Stimulated activated CD4-positive, alpha-beta T cell treated with anti-CD3 and anti-CD28 coated beads, TNF-alpha, amount 100 ng/mL, for 48 hours (primary cell): ENCODE data around the gene GPANK1.

ENCODE experiments used
- DNase-seq, 3 donors: peaks; one replicate each; pipeline ENCODE4 v3.0.0-alpha.2; 2020; ENCODE audit warnings: low read depth in 3 of 3

The GPANK1 gene

GRCh38 chr6:31639449-31639861 lies 25.3 kb downstream of the GPANK1 start:
- DNase-seq: no peak

GRCh38 chr6:31639043-31639442 lies 25.8 kb downstream of the GPANK1 start:
- no peak for DNase-seq

GRCh38 chr6:31636698-31637596 lies 27.9 kb downstream of the GPANK1 start:
- no peak for DNase-seq

GRCh38 chr6:31634969-31635575 lies 29.7 kb downstream of the GPANK1 start:
- no peak for DNase-seq

- DNase-seq: no peak
These were observed 30.7 kb downstream of the GPANK1 start for GRCh38 chr6:31634131-31634530.

- DNase-seq: no peak
These were observed 31.4 kb downstream of the GPANK1 start for GRCh38 chr6:31633447-31633846.

- DNase-seq: no peak
These were observed 32.4 kb downstream of the GPANK1 start for GRCh38 chr6:31632279-31632946.

GRCh38 chr6:31631681-31632278 lies 33.0 kb downstream of the GPANK1 start:
- no peak for DNase-seq

- no peak for DNase-seq
These were observed 33.6 kb downstream of the GPANK1 start for GRCh38 chr6:31631209-31631608.

GRCh38 chr6:31630177-31630934 lies 34.4 kb downstream of the GPANK1 start:
- DNase-seq: no peak

GRCh38 chr6:31629014-31629413 lies 35.8 kb downstream of the GPANK1 start:
- DNase-seq: no peak

GRCh38 chr6:31627690-31628287 lies 37.0 kb downstream of the GPANK1 start:
- DNase-seq: no peak

GRCh38 chr6:31626952-31627351 lies 37.8 kb downstream of the GPANK1 start:
- DNase-seq: no peak

- no peak for DNase-seq
These were observed 40.7 kb downstream of the GPANK1 start for GRCh38 chr6:31624070-31624469.

- no peak for DNase-seq
These were observed 42.1 kb downstream of the GPANK1 start for GRCh38 chr6:31622684-31623091.

- DNase-seq: no peak
These were observed 42.8 kb downstream of the GPANK1 start for GRCh38 chr6:31621991-31622390.

- no peak for DNase-seq
These were observed 43.4 kb downstream of the GPANK1 start for GRCh38 chr6:31621320-31621939.

GRCh38 chr6:31620586-31621319 lies 44.0 kb downstream of the GPANK1 start, which contains the start of gene PRRC2A:
Gene PRRC2A (plus strand): TSS chr6:31620715. CDS start chr6:31622790, 2,075 bp downstream.
- DNase-seq: peak; percentile 68 to 96 (median 69)

GRCh38 chr6:31619805-31620585 lies 44.8 kb downstream of the GPANK1 start:
- DNase-seq: peak; percentile 93 to 98 (median 95)
